ENCODE measurements around the gene FUT2. TPM values are rescaled to one million over a fixed set of nuclear protein-coding genes. Genes with fewer than 3 reads are reported as not detected.
"Not testable (repeated sequence)": the region's sequence is repeated elsewhere in the genome, so short reads cannot be mapped to it uniquely, and the experiment has no call there.

Gene FUT2
- polyA plus RNA-seq, 6 donors from 2014 or later: 0.11 to 0.26 (median 0.17) TPM; not detected in 3

DNA sequence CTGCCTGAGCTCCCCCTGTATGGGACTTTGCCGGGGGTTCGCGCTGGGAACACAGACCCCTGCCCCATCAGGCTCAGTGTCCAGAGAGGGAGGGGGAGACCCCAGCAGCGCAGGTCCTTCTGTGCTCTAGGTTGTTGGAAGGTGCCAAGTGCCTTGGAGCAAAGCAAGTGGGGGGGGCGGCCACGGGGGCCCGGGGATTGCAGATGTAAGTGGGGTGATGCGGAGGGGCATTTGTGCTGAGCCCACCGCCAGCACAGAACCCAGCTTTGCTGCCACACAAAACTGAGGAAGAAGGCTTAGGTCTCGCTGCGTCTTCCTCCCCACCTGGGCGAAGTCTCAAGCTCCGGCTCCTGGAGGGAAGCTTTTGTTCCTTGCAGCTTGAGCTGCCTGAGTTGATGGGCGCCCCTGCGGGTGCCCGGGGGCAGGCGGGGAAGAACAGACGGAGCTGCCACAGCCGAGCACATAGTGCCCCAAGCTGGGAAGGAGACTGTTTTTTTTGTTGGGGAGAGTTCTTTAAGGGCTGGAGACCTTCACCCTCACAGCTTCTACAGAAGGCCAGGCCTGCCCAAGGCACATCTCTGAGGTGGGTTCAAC, 21.5 kb upstream of the FUT2 start:
- no peak overlapping the region for H3K27ac Mint-ChIP-seq
- H3K4me1 Mint-ChIP-seq: peaks cover 12 to 15% (median 14%) of the 10 kb centered on the region in 3 donors
- ATAC-seq (ENCODE audit: low read depth in 2 of 2): no peak
- H3K27me3 Mint-ChIP-seq: peaks cover 0 to 5% (median 3%) of the 10 kb centered on the region in 3 donors
- no peak for DNase-seq
- H3K4me3 Mint-ChIP-seq: no peak overlapping the region
- H3K9me3 Mint-ChIP-seq: peaks cover 0 to 7% (median 0%) of the 10 kb centered on the region in 7 donors
- H3K36me3 Mint-ChIP-seq: no peaks in the 10 kb centered on the region

GRCh38 chr19:48674921-48675824, 20.6 kb upstream of the FUT2 start:
- Mint-ChIP-seq H3K27me3 (peaks cover 0 to 5% (median 3%) of the 10 kb centered on the region in 3 donors), H3K9me3 (no peaks in the 10 kb centered on the region), H3K36me3 (no peaks in the 10 kb centered on the region), H3K4me1 (peaks cover 7 to 10% (median 8%) of the 10 kb centered on the region in 3 donors), H3K4me3 (peak overlapping the region in 4 of 8 donors; percentile 12 to 78 (median 21)), H3K27ac (peak overlapping the region in 5 of 6 donors; percentile 10 to 67 (median 49))
- ATAC-seq (ENCODE audit: low read depth in 2 of 2): peak; percentile 91 to 97
- peak; percentile 73 for DNase-seq

GRCh38 chr19:48676487-48676886, 19.3 kb upstream of the FUT2 start:
- Mint-ChIP-seq H3K27me3 (peaks cover 0 to 5% (median 3%) of the 10 kb centered on the region in 3 donors), H3K27ac (no peak overlapping the region), H3K4me3 (no peak overlapping the region), H3K9me3 (no peaks in the 10 kb centered on the region), H3K36me3 (no peaks in the 10 kb centered on the region), H3K4me1 (peaks cover 7 to 9% (median 8%) of the 10 kb centered on the region in 3 donors)
- DNase-seq (no peak), ATAC-seq (ENCODE audit: low read depth in 2 of 2) (no peak)

DNA sequence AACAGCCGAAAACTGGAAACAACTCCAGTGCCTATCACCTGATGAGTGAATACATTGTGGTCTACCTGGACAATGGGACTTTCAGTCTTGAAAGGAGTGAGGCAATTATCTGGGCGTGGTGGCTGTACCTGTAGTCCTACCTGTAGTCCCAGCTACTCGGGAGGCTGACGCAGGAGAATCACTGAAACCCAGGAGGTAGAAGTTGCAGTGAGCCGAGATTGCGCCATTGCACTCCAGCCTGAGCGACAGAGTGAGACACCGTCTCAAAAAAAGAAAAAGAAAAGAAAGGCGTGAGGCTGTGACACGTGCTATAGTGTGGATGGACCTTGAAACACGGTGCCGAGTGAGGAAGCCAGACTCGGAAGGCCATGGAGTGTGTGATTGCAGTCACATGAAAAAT, 18.9 kb upstream of the FUT2 start:
- no peak overlapping the region for H3K27ac Mint-ChIP-seq
- no peaks in the 10 kb centered on the region for H3K9me3 Mint-ChIP-seq
- H3K36me3 Mint-ChIP-seq: no peaks in the 10 kb centered on the region
- DNase-seq (no peak), ATAC-seq (ENCODE audit: low read depth in 2 of 2) (no peak)
- H3K4me1 Mint-ChIP-seq: peaks cover 7 to 9% (median 8%) of the 10 kb centered on the region in 3 donors
- H3K27me3 Mint-ChIP-seq: peaks cover 0 to 5% (median 3%) of the 10 kb centered on the region in 3 donors
- H3K4me3 Mint-ChIP-seq: no peak overlapping the region

GRCh38 chr19:48678201-48678600, 17.6 kb upstream of the FUT2 start:
- peak overlapping the region in 1 of 6 donors; percentile 66 for H3K27ac Mint-ChIP-seq
- no peaks in the 10 kb centered on the region for H3K36me3 Mint-ChIP-seq
- ATAC-seq (ENCODE audit: low read depth in 2 of 2): no peak
- H3K4me1 Mint-ChIP-seq: peaks cover 7 to 11% (median 9%) of the 10 kb centered on the region in 3 donors
- peaks cover 0 to 5% (median 3%) of the 10 kb centered on the region in 3 donors for H3K27me3 Mint-ChIP-seq
- no peak overlapping the region for H3K4me3 Mint-ChIP-seq
- H3K9me3 Mint-ChIP-seq: no peaks in the 10 kb centered on the region
- no peak for DNase-seq

DNA sequence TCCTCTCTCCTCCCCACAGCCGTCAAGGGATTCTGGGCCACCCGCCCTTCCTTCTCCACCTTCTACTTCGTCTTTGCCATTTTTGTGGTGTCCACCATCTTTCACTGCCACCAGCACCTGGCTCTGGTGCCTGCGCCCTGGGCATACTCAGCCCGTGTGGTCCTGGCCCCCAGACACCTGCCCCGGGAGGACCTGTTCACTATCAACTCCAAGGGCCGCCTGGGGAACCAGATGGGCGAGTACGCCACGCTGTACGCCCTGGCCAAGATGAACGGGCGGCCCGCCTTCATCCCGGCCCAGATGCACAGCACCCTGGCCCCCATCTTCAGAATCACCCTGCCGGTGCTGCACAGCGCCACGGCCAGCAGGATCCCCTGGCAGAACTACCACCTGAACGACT, 15.8 kb upstream of the FUT2 start:
- not testable (repeated sequence) for ATAC-seq (ENCODE audit: low read depth in 2 of 2); H3K27me3 Mint-ChIP-seq; H3K27ac Mint-ChIP-seq; H3K36me3 Mint-ChIP-seq; H3K9me3 Mint-ChIP-seq; DNase-seq; H3K4me1 Mint-ChIP-seq; H3K4me3 Mint-ChIP-seq

- no peak overlapping the region for H3K4me3 Mint-ChIP-seq
- peaks cover 0 to under 1% (median 0%) of the 10 kb centered on the region in 3 donors for H3K27me3 Mint-ChIP-seq
- DNase-seq: no peak
- no peaks in the 10 kb centered on the region for H3K36me3 Mint-ChIP-seq
- no peak for ATAC-seq (ENCODE audit: low read depth in 2 of 2)
- no peak overlapping the region for H3K27ac Mint-ChIP-seq
- H3K4me1 Mint-ChIP-seq: peaks cover under 1 to 4% (median 1%) of the 10 kb centered on the region in 3 donors
- H3K9me3 Mint-ChIP-seq: no peaks in the 10 kb centered on the region
These were observed 15.2 kb upstream of the FUT2 start for GRCh38 chr19:48680436-48681126.

DNA sequence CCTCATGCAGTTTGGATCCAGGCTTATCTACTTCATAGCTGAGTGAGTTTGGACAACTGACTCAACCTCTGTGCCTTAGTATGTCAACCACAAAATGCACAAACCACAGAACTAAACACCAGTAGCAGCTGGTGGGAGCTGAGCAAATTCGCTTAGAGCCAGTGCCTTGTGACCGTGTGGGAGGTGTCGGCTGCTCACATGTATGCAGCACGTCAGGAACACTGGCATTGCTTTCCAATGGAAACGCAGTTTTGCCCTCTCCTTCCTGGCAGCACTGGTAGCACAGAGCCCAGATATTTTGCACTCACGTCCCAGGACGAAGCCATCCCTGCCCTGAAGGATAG, 14.7 kb upstream of the FUT2 start:
- Mint-ChIP-seq H3K4me1 (peaks cover 0 to 4% (median 0%) of the 10 kb centered on the region in 3 donors), H3K4me3 (no peak overlapping the region), H3K27me3 (no peaks in the 10 kb centered on the region), H3K36me3 (no peaks in the 10 kb centered on the region), H3K9me3 (no peaks in the 10 kb centered on the region), H3K27ac (no peak overlapping the region)
- ATAC-seq (ENCODE audit: low read depth in 2 of 2) (no peak), DNase-seq (no peak)

DNA sequence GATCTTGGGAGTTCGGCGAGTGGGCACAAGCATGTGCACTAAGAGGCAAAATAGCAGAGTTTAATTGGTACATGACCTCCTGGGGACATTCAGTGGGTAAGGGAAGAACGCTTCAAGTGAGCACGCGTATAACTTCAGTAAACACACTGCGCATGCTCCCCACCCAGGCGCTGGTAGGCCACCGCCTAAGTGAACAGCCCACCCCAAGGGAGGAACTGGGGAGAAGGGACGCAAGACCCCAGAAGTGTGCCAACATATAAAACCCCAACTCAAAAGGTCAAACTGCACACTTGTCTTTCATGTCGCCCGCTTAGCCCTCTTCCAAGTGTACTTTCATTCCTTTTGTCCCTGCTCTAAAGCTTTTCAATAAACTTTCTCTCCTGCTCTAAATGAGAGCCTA, 12.4 kb upstream of the FUT2 start:
- Mint-ChIP-seq H3K27ac (peak overlapping the region in 1 of 6 donors; percentile 69), H3K9me3 (no peaks in the 10 kb centered on the region), H3K27me3 (no peaks in the 10 kb centered on the region), H3K4me3 (peak overlapping the region in 6 of 8 donors; percentile 15 to 79 (median 53)), H3K36me3 (no peaks in the 10 kb centered on the region), H3K4me1 (peaks cover 0 to 4% (median 0%) of the 10 kb centered on the region in 3 donors)
- ATAC-seq (ENCODE audit: low read depth in 2 of 2): peak; percentile 41 to 49
- DNase-seq: peak; percentile 20

GRCh38 chr19:48685583-48685982, 10.2 kb upstream of the FUT2 start:
- no peak for ATAC-seq (ENCODE audit: low read depth in 2 of 2)
- H3K4me1 Mint-ChIP-seq: peaks cover 0 to 4% (median 0%) of the 10 kb centered on the region in 3 donors
- H3K27me3 Mint-ChIP-seq: no peaks in the 10 kb centered on the region
- no peak for DNase-seq
- H3K4me3 Mint-ChIP-seq: no peak overlapping the region
- peak overlapping the region in 2 of 6 donors; percentile 10 to 20 for H3K27ac Mint-ChIP-seq
- H3K9me3 Mint-ChIP-seq: no peaks in the 10 kb centered on the region
- H3K36me3 Mint-ChIP-seq: no peaks in the 10 kb centered on the region

DNA sequence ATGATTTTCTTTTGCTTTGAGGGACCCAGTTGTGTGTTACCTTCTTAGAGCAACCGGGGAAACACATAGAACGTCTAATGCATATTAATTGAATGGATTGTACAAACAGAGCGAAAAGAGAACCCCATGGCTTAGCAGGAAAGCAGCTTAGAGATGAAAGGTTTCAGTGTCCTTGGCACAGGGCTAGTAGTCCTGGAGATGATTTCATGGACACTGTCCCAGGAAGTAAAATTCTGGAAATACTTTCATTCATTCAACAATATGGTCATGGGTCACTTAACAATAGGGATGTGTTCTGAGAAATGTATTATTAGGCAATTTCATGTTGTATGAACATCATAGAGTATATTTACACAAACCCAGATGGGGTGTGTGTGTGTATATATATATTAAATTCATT, 9.7 kb upstream of the FUT2 start:
- Mint-ChIP-seq H3K4me1 (peaks cover 0 to 4% (median 0%) of the 10 kb centered on the region in 3 donors), H3K27ac (no peak overlapping the region), H3K9me3 (no peaks in the 10 kb centered on the region), H3K36me3 (no peaks in the 10 kb centered on the region), H3K27me3 (no peaks in the 10 kb centered on the region), H3K4me3 (no peak overlapping the region)
- no peak for DNase-seq
- no peak for ATAC-seq (ENCODE audit: low read depth in 2 of 2)

GRCh38 chr19:48686637-48687036, 9.1 kb upstream of the FUT2 start:
- not testable (repeated sequence) for ATAC-seq (ENCODE audit: low read depth in 2 of 2); H3K9me3 Mint-ChIP-seq; H3K4me1 Mint-ChIP-seq; DNase-seq; H3K36me3 Mint-ChIP-seq; H3K4me3 Mint-ChIP-seq; H3K27me3 Mint-ChIP-seq
- H3K27ac Mint-ChIP-seq: peak overlapping the region in 1 of 6 donors; percentile 82

DNA sequence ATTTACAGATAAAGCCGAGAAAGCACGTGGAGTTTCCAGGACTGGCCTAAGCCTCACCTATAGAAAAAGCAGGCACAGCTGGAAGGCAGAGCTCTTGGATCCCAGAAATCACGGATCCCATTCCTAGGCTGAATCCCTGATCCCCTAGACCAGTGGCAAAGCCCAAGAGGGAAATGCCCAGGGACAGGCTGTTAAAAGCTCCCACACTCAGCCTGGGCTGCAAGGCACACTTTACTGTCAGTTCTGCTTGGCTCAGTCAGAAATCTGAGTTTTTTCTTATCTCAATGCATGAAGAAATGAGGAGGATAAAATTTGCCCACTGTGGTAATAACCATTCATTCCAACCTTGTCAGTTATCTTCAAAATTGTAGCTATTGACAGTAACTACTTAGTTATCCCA, 8.0 kb upstream of the FUT2 start:
- Mint-ChIP-seq H3K36me3 (no peaks in the 10 kb centered on the region), H3K4me1 (peaks cover 0 to 4% (median 0%) of the 10 kb centered on the region in 3 donors), H3K27ac (no peak overlapping the region), H3K4me3 (no peak overlapping the region), H3K9me3 (no peaks in the 10 kb centered on the region), H3K27me3 (no peaks in the 10 kb centered on the region)
- DNase-seq (no peak), ATAC-seq (ENCODE audit: low read depth in 2 of 2) (no peak)
